Stimulated activated effector memory CD8-positive, alpha-beta T cell treated with anti-CD3 and anti-CD28 coated beads, Interleukin-12 subunit alpha, Interleukin-12 subunit beta, amount 100 ng/mL, for 72 hours (primary cell): ENCODE data around the gene SOX21.

ENCODE experiments used
- ATAC-seq: fragments of 150-1000 bp; cut with Tn5 transposase; 2 replicates; pipeline ENCODE4 v1.10.0; 2021
- DNase-seq, 2 donors: peaks; one replicate each; pipeline ENCODE4 v3.0.0; 2021 to 2022; ENCODE audit warnings: low spot score in 2 of 2
- H3K27ac Mint-ChIP-seq: one replicate; pipeline ENCODE4 v1.8.0; 2022; ENCODE audit warnings: mild to moderate bottlenecking, mixed read lengths
- H3K36me3 Mint-ChIP-seq: one replicate; pipeline ENCODE4 v1.8.0; 2022; ENCODE audit warnings: mild to moderate bottlenecking, mixed read lengths
- H3K4me1 Mint-ChIP-seq: one replicate; pipeline ENCODE4 v1.8.0; 2022; ENCODE audit warnings: mixed read lengths
- H3K4me3 Mint-ChIP-seq: one replicate; pipeline ENCODE4 v1.8.0; 2022; ENCODE audit warnings: mild to moderate bottlenecking, mixed read lengths
- H3K9me3 Mint-ChIP-seq: one replicate; pipeline ENCODE4 v1.8.0; 2022; ENCODE audit warnings: mixed read lengths

Gene SOX21

DNA sequence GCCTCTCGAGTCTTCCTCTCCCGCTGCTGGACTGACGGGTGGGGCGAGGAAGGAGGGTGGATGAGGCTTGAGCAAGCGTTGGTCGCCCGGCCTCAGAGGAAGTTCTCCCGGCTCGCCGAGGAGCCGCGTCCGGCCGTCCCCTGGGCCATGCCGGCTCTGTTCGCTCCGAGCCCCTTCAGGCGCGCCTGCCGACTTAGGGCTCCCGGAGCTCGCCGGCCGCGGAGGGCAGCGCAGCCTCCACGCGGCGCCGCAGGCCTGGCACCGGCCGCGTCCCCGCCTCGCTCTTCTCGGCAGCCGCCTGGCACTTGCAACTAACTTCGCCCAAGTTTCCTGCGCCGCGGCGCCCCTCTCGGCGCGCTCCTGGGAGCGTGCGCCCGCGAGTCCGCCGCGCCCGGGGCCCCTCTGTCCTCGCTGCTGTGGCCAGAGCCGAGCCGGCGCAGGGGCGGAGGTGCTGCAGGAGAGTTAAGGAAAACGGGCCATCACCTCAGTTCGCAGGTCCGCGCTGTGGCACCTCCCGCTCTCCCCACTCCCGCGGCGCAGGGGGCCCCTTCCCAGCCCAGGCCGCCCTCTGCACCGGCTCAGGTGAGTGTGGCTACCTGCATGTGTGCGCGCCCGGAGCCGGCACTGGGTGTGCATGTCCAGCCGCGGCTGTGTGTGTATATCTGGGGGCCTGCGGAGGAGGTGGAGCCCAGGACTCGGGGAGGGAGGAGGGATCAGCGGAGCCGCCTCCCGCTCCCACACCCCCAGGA lies 641 bp upstream of the SOX21 start:
- DNase-seq (no peak), ATAC-seq (peak; percentile 35)
- peak overlapping the region; percentile 37 for H3K4me3 Mint-ChIP-seq

DNA sequence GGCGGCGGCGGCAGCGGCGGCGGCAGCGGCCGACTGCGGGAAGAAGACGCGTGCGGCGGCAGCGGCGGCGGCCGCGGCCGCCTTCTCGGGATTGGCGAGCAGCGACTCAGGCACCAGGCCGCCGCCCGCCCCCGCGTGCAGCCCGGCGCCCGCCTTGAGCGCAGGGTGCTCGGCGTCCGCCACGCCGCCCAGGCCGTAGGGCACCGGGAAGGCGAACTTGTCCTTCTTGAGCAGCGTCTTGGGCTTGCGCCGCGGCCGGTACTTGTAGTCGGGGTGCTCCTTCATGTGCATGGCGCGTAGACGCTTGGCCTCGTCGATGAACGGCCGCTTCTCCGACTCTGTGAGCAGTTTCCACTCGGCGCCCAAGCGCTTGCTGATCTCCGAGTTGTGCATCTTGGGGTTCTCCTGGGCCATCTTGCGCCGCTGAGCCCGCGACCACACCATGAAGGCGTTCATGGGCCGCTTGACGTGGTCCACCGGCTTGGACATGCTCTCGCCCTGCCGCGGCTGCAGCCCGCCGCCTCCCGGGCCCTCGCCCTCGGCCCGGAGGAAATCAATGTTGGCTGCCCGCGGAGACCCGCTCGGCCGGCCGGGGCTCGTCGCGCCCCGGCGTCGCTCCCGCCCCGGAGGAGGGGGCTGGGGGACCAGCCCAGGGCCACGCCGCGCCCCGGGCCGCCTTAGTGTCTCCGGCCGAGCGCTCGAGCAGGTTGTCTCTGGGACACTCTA lies 621 bp downstream of the SOX21 start:
- ATAC-seq, result peak; percentile 35
- H3K4me1 Mint-ChIP-seq, result peaks cover 9% of the 10 kb centered on the region
- peak overlapping the region; percentile 37 for H3K4me3 Mint-ChIP-seq
- no peaks in the 10 kb centered on the region for H3K9me3 Mint-ChIP-seq
- DNase-seq, result no peak
- H3K27ac Mint-ChIP-seq, result no peak overlapping the region
- H3K36me3 Mint-ChIP-seq, result peaks cover 6% of the 10 kb centered on the region

More for the DNA sequence above, 641 bp upstream of the SOX21 start:
- H3K27ac Mint-ChIP-seq, result no peak overlapping the region
- H3K9me3 Mint-ChIP-seq, result no peaks in the 10 kb centered on the region
- peaks cover 3% of the 10 kb centered on the region for H3K4me1 Mint-ChIP-seq
- H3K36me3 Mint-ChIP-seq, result peaks cover under 1% of the 10 kb centered on the region

DNA sequence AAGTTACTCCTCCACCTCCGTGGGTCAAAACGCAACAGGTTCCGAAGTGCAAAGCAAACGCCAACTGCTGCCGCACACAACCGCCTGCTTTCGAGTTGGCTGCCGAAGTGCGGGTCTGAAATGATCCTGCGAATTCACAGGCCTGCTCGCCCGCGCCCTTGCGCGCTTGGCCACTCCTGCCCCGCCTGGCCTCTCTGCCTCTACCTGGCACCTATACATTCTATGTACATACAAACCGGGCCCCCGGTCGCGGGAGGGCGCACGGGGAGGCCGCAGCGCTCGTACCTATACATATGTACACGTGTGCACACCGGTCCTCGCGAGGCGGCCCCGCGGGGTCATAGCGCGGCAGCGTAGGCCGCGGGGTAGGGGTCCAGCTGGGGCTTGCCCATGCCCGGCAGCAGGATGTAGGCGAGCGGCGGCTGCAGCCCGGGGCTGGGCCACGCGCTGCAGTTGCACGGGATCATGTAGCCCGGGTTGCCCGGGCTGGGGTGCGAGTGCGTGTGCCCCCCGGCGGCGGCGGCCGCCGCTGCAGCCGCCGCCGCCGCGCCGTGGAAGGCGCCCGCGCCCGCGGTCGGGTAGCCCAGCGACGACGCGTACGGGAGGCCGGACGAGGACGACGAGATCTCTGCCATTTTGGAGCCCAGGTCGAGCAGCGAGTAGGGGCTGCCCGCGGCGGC lies 1.3 kb downstream of the SOX21 start:
- Mint-ChIP-seq H3K36me3 (peaks cover 6% of the 10 kb centered on the region), H3K4me1 (peaks cover 9% of the 10 kb centered on the region), H3K4me3 (peak overlapping the region; percentile 28), H3K9me3 (no peaks in the 10 kb centered on the region), H3K27ac (no peak overlapping the region)
- ATAC-seq (peak; percentile 49), DNase-seq (no peak)

DNA sequence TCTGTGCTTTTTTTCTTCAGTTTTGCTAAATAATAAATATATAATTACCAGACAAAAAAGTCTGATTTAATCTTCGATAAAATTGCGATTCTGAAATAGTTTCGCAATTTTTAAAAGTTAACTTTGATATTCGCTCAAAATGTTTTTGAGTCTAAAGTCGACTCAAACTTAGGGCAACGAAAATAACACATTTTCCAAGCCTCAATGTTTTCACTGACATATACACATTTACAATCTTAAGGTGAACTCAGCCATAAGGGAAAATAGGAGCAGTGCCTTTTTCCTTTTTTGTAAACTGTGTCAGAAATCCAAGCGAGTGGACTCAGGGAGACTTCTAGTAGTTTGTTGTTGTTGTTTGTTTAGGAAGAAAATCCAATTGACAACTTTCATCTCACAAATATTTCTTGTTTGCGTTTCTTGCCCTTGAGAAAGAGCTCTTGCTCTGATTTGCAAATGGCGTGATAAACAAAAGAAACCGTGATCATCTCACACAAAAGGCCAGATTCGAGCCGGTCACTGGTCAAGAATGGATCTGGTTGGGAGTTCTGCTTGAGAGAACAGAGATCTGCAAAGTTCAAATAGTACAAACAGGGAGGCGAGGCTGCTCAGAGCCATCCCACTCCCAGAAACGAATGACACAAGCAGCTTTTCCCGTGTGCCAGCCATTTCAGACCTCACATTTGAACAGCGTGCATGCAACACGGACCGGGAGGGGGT lies 2.1 kb downstream of the SOX21 start:
- ATAC-seq, result no peak
- Mint-ChIP-seq H3K4me3 (peak overlapping the region; percentile 28), H3K4me1 (peaks cover 9% of the 10 kb centered on the region), H3K27ac (no peak overlapping the region), H3K36me3 (peaks cover 6% of the 10 kb centered on the region), H3K9me3 (no peaks in the 10 kb centered on the region)
- no peak for DNase-seq

DNA sequence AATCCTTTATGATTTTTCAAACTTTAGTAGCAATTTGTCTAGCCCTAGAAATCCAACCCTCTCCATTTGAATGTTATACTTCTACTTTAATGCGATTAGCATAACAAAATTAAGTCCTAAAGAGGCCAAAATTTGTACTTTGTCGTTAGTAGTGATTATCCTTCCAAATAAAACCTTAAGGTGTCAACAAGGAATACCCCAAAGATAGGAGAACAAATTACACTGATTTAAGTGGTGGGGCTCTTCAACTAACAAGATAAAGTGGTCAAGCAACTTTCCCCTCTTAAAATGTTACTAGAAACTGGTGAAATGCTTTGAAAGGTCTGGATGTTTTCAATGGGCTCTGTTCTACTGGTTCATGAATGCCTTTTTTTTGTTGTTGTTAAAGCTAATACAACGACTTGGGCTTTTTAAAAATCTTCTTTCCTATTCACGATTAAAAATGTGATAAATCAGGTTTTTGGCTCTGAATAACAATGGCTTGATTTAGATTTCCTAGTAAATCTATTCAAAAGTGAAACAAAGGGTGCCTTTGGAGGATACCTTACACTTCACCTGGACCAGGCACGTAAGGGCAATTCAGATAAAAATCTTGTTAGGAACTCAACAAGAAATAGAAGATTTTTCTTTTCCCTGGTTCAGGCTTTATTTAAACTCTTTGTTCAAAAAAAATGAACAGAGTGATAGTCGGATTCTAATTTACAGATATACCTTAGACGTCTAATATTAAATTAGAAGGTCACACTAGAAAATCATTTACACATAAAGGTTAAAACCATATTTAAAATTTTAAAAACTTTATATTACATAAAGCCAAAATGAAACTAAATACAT lies 3.1 kb downstream of the SOX21 start:
- no peak for DNase-seq
- no peak overlapping the region for H3K4me3 Mint-ChIP-seq
- H3K36me3 Mint-ChIP-seq, result peaks cover 6% of the 10 kb centered on the region
- H3K4me1 Mint-ChIP-seq, result peaks cover 9% of the 10 kb centered on the region
- no peak overlapping the region for H3K27ac Mint-ChIP-seq
- no peak for ATAC-seq
- H3K9me3 Mint-ChIP-seq, result no peaks in the 10 kb centered on the region

DNA sequence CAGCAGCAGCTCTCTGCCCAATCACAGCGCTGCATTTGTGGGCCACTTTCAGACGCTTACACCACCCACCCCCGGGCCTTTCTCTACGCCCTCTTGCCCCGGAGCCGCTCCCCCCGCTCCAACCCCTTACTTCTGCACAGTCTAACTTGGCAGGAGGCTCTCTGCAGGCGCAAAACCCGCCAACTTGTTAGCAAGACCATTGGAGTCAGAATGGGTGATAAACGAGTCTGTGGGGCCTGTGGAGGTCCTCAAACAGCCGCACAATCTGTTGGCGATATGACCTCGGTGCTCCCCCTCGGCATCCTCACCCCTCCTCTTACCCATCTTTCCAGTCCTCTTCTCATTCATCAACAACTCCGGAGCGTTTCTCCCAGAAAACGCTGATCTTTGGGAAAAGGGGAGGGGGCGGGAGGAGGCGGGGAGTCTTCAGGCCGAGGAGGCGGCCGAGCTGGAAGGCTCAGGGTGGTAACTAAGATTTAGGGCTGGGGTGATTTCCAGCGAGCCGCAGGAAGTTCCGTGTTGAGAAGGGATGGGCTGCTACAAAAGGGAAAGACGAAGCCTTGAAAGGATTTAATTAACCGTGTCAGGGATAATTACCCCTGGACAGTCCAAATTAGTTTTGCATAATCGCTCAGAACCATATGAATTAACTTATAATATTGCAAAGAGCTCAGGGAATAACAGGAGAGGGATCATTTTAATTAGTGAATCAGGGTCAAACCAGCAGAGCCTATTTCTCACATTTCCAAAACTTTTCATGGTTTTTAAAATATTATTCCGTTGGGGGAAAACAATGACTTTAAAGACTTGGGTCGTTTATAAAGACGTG lies 4.1 kb downstream of the SOX21 start:
- peaks cover 9% of the 10 kb centered on the region for H3K4me1 Mint-ChIP-seq
- H3K27ac Mint-ChIP-seq, result no peak overlapping the region
- peaks cover 3% of the 10 kb centered on the region for H3K9me3 Mint-ChIP-seq
- H3K36me3 Mint-ChIP-seq, result peaks cover 6% of the 10 kb centered on the region
- ATAC-seq (no peak), DNase-seq (no peak)
- peak overlapping the region; percentile 31 for H3K4me3 Mint-ChIP-seq

DNA sequence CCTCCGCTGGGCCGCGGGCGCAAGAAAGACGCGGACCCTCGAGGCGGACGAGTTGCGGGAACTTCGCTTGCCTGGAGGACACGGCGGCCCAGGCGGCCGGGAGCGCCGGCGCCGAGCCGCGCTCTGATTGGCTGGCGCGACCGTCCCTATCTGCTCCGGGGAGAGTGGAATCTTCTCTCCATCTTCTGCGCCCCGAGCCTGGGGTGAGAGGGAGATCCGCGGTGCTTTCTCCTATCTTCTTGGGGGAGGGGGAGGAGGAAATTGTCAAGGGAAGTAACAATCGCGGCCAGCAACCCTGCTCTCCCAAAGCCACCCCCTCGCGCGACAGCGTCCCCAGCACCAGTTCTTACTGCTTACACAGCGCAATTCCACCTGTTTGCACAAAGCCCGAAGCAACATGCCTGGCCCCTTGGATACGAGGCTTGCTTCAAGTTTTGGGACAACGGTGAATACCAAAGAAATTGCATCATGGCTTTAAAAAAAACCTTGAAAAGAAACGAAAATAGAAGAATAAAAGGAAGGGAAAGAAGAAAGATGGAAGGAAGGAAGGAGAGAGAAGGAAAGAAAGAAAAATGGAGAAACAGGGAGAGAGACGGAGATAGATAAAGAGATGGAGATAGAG lies 4.8 kb downstream of the SOX21 start:
- H3K36me3 Mint-ChIP-seq, result peaks cover 6% of the 10 kb centered on the region
- peaks cover 3% of the 10 kb centered on the region for H3K9me3 Mint-ChIP-seq
- DNase-seq, result no peak
- peaks cover 9% of the 10 kb centered on the region for H3K4me1 Mint-ChIP-seq
- no peak for ATAC-seq
- H3K27ac Mint-ChIP-seq, result no peak overlapping the region
- H3K4me3 Mint-ChIP-seq, result peak overlapping the region; percentile 31

DNA sequence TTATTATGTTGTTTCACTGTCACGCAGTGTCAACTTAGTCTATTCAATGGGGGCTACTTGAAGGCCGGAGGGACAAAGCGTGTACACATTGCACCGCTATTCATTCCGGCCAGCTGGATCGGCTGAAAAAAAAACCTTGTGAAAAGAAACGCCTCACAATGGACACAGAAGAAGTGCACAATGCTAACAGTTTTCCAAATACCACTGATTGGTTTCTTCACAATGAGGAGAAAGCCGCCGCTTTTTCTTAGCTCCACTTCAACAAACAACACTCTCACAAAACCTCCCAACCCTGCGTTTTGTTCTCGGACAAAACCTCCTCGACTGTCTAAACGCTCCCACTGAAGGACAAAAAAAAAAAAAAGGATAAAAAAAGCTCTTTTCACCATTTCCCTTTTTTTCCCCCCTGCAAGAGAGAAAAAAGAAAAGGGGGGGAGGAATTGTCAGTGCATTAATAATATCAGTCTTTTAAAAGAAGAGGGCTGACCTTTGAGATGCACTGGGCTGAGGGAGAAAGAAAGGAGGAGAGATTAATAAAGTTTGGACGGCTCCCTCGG lies 5.4 kb downstream of the SOX21 start:
- peak overlapping the region; percentile 31 for H3K4me3 Mint-ChIP-seq
- H3K36me3 Mint-ChIP-seq, result peaks cover 6% of the 10 kb centered on the region
- DNase-seq (no peak), ATAC-seq (no peak)
- peaks cover 3% of the 10 kb centered on the region for H3K9me3 Mint-ChIP-seq
- no peak overlapping the region for H3K27ac Mint-ChIP-seq
- H3K4me1 Mint-ChIP-seq, result peaks cover 9% of the 10 kb centered on the region

DNA sequence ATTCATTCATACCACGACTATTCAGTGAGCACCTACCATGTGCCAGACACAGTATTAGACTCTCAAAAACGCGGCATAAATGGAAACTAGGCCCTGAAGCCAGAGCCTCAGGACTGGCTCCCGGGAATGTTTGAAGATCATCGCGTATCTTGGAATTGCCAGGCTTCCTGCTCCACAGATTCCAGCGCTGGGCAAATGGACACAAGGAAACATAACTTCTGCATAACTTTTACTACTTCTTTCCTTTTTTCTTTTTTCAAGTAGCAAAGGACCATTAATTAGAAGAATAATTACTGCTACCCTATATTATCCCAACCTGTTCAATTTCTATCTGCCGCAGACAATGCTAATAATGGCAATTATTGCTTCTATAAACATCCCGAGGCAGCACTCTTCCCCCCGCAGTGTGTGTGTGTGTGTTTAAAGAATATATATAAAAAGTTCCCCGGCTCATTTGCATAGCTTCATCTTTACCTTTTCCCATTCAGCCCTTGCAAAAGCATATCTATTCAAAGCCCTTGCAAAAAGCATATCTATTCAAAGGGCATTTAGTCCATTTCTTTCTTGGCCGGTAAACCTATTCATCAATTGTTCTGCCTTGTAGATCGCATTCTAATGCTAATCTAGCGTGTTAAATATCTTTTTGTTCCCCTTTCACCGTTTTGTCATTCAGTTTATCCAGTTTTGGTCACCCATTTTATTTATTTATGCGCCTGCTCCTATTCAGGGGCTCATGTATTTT lies 6.1 kb downstream of the SOX21 start:
- ATAC-seq, result no peak
- no peak overlapping the region for H3K27ac Mint-ChIP-seq
- H3K4me3 Mint-ChIP-seq, result no peak overlapping the region

DNA sequence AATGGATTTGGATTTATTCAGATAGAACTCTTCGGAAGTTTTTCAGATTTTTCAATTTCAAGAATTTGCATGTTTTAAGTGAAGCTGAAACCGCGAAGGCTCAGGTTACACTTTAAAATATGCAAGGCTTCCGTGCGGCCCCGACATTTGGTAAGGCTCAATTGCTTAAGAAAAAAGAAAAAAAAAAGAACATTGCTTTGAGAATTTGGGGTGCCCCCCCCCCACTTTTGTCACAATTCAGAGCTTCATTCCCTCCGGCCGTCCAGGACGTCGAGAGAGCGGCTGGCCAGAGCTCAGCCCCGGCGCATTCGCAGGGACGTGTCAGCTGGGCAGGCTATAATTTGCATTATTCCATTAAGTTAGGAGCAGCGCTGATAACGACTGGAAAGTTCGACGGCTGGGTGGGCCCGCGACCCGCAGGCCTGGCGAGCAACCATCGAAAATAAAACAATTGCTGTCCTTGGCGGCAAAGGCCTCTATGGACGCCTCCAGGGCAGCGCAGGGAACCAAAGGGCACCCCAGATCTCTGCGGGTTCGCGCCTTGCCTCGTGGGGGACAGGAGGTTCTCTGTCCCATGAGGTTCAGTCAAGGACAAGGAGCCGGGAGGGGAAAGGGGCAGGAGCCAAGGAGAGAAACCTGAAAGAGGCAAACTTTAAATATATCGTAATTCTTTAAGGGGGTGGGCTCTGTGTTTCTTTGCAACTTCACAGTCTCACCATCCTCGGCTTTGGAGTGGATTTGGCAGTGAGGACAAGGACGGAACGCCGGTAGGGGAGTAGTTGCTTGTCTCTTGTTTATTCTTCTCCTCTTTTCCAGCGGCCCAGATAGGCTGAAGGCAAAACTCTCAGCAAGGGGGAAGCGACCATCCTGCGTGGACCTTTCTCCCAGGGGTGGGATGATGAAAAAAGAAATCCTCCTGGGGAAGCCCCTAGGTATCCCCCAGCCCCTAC lies 7.0 kb downstream of the SOX21 start:
- no peak overlapping the region for H3K4me3 Mint-ChIP-seq
- no peak overlapping the region for H3K27ac Mint-ChIP-seq
- H3K36me3 Mint-ChIP-seq, result peaks cover 6% of the 10 kb centered on the region
- DNase-seq (no peak), ATAC-seq (no peak)
- peaks cover 3% of the 10 kb centered on the region for H3K9me3 Mint-ChIP-seq
- H3K4me1 Mint-ChIP-seq, result peaks cover 9% of the 10 kb centered on the region

More for the DNA sequence above, 6.1 kb downstream of the SOX21 start:
- Mint-ChIP-seq H3K36me3 (peaks cover 6% of the 10 kb centered on the region), H3K4me1 (peaks cover 9% of the 10 kb centered on the region), H3K9me3 (peaks cover 3% of the 10 kb centered on the region)
- DNase-seq, result no peak

DNA sequence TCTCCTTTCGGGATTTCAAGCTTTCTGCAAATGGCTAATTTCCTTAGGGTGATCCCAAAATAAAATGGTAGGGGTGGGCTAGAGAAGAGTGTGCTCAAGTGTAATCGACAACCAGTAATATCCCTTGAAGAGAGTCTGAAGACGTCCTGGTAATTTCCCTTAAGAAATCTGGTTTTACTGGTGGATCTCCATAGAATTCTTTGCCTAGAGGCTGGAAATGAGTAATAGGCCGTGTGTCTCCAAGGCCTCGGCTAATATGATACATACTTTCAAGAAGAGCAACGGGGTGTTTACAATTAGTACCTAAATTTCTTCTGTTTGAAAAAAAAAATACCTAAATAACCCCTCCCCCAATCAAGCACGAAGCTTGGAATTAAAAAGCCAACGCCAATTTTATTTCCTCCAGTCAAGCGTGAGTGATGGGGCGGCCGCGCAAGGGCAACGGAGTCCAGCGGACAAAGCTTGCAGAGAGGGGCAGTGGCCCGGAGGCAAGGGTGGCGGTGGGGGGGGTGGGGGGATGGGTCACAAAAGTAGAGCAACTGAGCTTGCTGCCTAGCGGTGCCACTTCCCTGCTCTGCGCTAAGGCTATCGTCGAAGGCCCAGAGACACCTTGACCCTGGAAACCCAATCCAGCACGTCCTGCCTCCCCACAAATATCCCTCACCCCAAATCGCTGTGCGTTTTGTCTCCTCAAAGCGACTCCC lies 7.8 kb downstream of the SOX21 start:
- no peak overlapping the region for H3K27ac Mint-ChIP-seq
- H3K4me3 Mint-ChIP-seq, result no peak overlapping the region
- peaks cover 9% of the 10 kb centered on the region for H3K4me1 Mint-ChIP-seq
- H3K9me3 Mint-ChIP-seq, result peaks cover 3% of the 10 kb centered on the region
- ATAC-seq (no peak), DNase-seq (no peak)
- peaks cover 6% of the 10 kb centered on the region for H3K36me3 Mint-ChIP-seq
